GM12872 (cell line): Measurements from ENCODE around the gene CAPN9.
A peak's percentile ranks its signal among the peaks of the same experiment; 100 is the strongest.

ENCODE experiments used
- TF ChIP-seq, protein P1 (sequence below): IDR thresholded peaks from 3 replicates; pipeline ENCODE4 v1.5.1; 2011; ENCODE audit warnings: low read depth, mild to moderate bottlenecking, low read length, moderate library complexity; ENCODE audit not compliant: insufficient read depth

CAPN9 gene

GRCh38 chr1:230763927-230764591 lies 16.9 kb downstream of the CAPN9 start:
- TF ChIP-seq, protein P1, sequence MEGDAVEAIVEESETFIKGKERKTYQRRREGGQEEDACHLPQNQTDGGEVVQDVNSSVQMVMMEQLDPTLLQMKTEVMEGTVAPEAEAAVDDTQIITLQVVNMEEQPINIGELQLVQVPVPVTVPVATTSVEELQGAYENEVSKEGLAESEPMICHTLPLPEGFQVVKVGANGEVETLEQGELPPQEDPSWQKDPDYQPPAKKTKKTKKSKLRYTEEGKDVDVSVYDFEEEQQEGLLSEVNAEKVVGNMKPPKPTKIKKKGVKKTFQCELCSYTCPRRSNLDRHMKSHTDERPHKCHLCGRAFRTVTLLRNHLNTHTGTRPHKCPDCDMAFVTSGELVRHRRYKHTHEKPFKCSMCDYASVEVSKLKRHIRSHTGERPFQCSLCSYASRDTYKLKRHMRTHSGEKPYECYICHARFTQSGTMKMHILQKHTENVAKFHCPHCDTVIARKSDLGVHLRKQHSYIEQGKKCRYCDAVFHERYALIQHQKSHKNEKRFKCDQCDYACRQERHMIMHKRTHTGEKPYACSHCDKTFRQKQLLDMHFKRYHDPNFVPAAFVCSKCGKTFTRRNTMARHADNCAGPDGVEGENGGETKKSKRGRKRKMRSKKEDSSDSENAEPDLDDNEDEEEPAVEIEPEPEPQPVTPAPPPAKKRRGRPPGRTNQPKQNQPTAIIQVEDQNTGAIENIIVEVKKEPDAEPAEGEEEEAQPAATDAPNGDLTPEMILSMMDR, result no peak

GRCh38 chr1:230766318-230766717 lies 19.1 kb downstream of the CAPN9 start:
- TF ChIP-seq, protein P1, result no peak

DNA sequence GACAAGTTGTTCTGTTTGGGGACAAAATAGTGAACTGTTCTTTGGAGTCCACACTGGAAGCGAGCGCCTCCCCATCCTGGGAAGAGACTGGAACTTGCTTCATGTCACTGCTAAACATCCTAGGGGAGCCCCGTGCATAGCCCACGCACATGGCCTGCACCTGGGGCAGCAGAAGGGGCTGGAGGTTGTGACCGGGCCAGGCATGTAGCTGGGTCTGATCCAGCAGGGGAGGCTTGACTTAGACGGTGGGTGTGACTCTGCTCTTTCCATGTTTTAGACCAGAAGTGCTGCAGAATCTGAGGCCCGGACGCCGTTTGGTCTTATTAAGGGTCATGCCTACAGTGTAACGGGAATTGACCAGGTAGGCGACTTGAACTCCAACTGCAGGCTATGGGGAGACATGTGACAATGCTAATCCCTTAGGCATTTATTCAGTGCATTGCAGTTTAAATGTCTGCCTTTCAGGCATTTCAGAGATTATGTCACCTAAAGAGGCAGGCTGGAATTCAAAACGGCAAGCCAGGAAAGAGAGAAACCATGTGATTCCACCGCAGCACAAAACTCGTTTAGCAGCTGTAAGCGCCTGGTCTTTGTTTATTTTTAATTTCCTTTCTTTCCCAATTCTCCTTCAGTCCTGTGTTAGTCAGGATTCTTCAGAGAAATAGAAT lies 21.8 kb downstream of the CAPN9 start:
- TF ChIP-seq, protein P1, result no peak

DNA sequence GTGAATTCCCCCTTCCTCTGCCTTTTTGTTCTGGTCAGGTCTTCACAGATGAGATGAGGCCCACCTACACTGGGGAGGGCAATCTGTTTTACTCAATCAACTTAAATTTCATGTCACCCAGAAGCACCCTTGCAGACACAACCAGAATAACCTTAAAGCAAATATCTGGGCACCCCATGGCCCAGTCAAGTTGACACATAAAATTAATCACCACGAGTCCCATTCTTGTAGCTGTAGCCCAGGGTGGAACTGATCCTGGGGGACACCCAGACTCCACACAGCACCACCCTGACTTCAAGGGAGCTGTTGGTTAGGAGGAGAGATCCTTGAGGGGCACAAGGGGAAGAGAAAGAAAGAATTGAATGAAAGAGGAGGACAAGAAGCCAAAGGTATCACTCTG lies 23.1 kb downstream of the CAPN9 start:
- TF ChIP-seq, protein P1, result no peak

DNA sequence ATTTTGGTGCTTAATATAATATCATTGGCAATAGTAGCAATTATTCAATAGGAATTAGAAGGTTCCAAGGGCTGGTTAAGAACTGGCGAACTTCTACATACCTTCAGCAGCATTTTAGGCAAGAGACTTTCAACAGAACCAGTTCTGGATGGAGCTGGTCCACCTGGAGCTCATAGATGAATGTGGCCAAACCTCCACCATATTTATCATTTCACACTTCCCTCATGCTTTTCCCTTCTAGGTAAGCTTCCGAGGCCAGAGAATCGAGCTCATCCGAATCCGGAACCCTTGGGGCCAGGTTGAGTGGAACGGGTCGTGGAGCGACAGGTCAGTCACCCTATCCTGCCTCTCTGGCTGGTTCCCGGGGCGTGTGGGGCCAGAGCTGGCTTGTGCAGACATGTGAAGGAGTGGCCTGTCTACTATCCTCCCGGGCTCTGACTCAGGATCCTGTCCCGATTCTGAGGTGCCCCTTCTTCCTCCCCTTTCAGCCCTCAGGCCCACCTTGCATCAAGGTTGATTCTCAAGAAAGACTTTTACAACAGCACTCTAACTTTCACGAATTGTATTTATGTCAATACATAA lies 24.7 kb downstream of the CAPN9 start:
- TF ChIP-seq, protein P1, result no peak

GRCh38 chr1:230772457-230773395 lies 25.5 kb downstream of the CAPN9 start:
- TF ChIP-seq, protein P1, result peak; percentile 31; the same call in 1 of the 3 replicates

DNA sequence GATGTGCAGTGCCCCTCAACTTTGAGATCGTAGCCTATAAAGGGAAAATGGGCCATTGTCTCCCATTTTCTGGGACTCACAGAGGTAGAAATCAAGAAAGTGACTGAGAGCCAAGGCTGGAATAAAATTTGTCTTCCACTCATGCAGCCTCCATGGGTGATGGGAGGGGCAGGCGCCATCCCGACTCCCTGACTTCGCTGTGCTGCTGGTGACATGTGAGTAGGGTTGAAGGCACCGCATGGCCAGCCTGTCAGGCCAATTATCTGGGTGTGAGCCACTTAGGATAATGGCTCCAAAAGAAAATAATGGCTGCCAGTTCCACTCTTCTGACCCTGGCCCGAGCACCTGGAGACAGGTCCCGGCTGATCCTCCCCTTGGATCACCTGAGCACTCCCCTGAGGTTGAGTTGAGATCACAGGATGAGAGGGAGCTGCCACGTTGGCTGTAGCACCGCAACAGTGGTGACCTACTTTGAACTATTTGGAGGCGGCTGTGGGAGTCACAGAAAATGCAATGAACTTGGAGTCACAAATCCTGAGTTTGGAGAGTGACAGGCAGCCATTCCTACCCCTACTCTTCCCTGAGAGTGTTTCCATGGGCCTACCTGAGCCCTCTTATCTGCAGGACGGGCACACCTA lies 26.3 kb downstream of the CAPN9 start:
- TF ChIP-seq, protein P1, result no peak
